Gastroesophageal sphincter (tissue), 4 donors: Measurements from ENCODE around the gene PPA1. TPM values are rescaled to one million over a fixed set of nuclear protein-coding genes. Genes with fewer than 3 reads are reported as not detected.
"Not testable (repeated sequence)": the region's sequence is repeated elsewhere in the genome, so short reads cannot be mapped to it uniquely, and the experiment has no call there.

Experiments
- ATAC-seq: fragments of 150-250 bp; one replicate; pipeline ENCODE4 v1.9.1; 2016; ENCODE audit warnings: mild to moderate bottlenecking, moderate library complexity
- H3K27ac ChIP-seq, 4 donors: fragments of 200-600 bp; sonication (generic) in 3 of 4; 1 replicate in 3 of 4; 2 replicates in 1 of 4; pipeline ENCODE4 v1.5.1; 2016 to 2019
- H3K27me3 ChIP-seq: fragments of 200-600 bp; sonication (generic); one replicate; pipeline ENCODE4 v1.5.1; 2019
- H3K36me3 ChIP-seq, 2 donors: fragments of 200-600 bp; sonication (generic); one replicate each; pipeline ENCODE4 v1.5.1; 2019; ENCODE audit warnings: control low read depth in 1 of 2
- H3K4me1 ChIP-seq, 3 donors: fragments of 200-600 bp; sonication (generic); 1 replicate in 2 of 3; 2 replicates in 1 of 3; pipeline ENCODE4 v1.5.1; 2016 to 2019; ENCODE audit warnings: control low read depth in 2 of 3
- H3K4me3 ChIP-seq, 2 donors: fragments of 200-600 bp; sonication (generic); one replicate each; pipeline ENCODE4 v1.5.1; 2019; ENCODE audit warnings: mild to moderate bottlenecking in 1 of 2, moderate library complexity in 1 of 2
- H3K9me3 ChIP-seq, 3 donors: fragments of 200-600 bp; sonication (generic); one replicate each; pipeline ENCODE4 v1.5.1; 2017 to 2019; ENCODE audit warnings: control low read depth in 2 of 3
- EP300 ChIP-seq: sonication (generic); formaldehyde crosslinking; IDR thresholded peaks from one replicate; pipeline ENCODE4 v1.6.1; 2017; ENCODE audit warnings: antibody characterized with exemption, mild to moderate bottlenecking
- POLR2A ChIP-seq, 2 donors: fragments of 450-650 bp; IDR thresholded peaks; one replicate each; pipeline ENCODE4 v1.6.1; 2017; ENCODE audit warnings: antibody characterized with exemption in 2 of 2, mild to moderate bottlenecking in 2 of 2, moderate library complexity in 1 of 2
- POLR2AphosphoS5 ChIP-seq: sonication (generic); formaldehyde crosslinking; IDR thresholded peaks from one replicate; pipeline ENCODE4 v1.6.1; 2017; ENCODE audit warnings: antibody characterized with exemption
- WGBS, 2 donors: methylation state at CpG; one replicate each; pipeline ENCODE4 v1.1.5; 2018; ENCODE audit warnings: low coverage in 1 of 2; 5-methylcytosine and 5-hydroxymethylcytosine counted together
- total RNA-seq, 4 donors: library from RNA; depleted of rRNA; stranded (reverse); fragments of >200 nt; gene quantifications; one replicate each; pipeline ENCODE4 v1.1.0, GENCODE V29; 2016
- TF ChIP-seq, protein P1 (sequence below), 4 experiments: fragments of 200-600 bp in 2 of 4; fragments of 450-650 bp in 2 of 4; sonication (generic) in 1 of 4; IDR thresholded peaks; one replicate each; pipeline ENCODE4 v1.5.1; 2017 to 2019; ENCODE audit warnings: antibody characterized with exemption in 4 of 4, mild to moderate bottlenecking in 2 of 4, moderate library complexity in 2 of 4

PPA1 gene
- total RNA-seq, 4 donors from 2014 or later: 45.0 to 91.4 (median 78.6) TPM

GRCh38 chr10:70186090-70186489 lies 47.1 kb downstream of the PPA1 start:
- H3K4me3 ChIP-seq: no peak overlapping the region
- H3K4me1 ChIP-seq: no peaks in the 10 kb centered on the region
- no peaks in the 10 kb centered on the region for H3K27me3 ChIP-seq
- ATAC-seq: no peak
- H3K36me3 ChIP-seq: no peaks in the 10 kb centered on the region
- TF ChIP-seq EP300: no peak
- TF ChIP-seq POLR2AphosphoS5: no peak
- TF ChIP-seq, protein P1, sequence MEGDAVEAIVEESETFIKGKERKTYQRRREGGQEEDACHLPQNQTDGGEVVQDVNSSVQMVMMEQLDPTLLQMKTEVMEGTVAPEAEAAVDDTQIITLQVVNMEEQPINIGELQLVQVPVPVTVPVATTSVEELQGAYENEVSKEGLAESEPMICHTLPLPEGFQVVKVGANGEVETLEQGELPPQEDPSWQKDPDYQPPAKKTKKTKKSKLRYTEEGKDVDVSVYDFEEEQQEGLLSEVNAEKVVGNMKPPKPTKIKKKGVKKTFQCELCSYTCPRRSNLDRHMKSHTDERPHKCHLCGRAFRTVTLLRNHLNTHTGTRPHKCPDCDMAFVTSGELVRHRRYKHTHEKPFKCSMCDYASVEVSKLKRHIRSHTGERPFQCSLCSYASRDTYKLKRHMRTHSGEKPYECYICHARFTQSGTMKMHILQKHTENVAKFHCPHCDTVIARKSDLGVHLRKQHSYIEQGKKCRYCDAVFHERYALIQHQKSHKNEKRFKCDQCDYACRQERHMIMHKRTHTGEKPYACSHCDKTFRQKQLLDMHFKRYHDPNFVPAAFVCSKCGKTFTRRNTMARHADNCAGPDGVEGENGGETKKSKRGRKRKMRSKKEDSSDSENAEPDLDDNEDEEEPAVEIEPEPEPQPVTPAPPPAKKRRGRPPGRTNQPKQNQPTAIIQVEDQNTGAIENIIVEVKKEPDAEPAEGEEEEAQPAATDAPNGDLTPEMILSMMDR (IDR thresholded peaks at IDR 0.05): no peak
- TF ChIP-seq POLR2A (IDR thresholded peaks at IDR 0.05): no peak
- H3K9me3 ChIP-seq: no peaks in the 10 kb centered on the region
- 60 to 84% methylated on average over 2 to 5 of the region's 5 CpGs for WGBS, 2 donors
- no peak overlapping the region for H3K27ac ChIP-seq

DNA sequence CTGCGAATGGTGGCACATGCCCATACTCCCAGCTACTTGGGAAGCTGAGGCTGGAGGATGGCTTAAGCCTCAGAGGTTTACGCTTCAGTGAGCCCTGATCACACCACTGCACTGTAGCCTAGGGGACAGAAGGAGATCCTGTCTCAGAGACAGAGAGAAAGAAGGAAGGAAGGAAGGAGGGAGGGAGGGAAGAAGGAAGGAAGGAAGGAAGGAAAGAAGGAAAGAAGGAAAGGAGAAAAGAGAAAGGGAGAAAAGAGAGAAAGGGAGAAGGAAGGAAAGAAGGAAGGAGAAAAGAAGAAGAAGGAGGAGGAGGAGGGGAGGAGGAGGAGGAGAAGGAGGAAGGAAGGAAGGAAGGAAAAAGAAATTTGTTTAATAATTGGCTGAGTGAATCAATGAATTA lies 49.9 kb downstream of the PPA1 start:
- no peak for ATAC-seq
- 79 to 86% methylated on average over 2 of the region's 2 CpGs for WGBS, 2 donors
- Histone ChIP-seq H3K27me3 (peaks cover 18% of the 10 kb centered on the region), H3K4me1 (no peaks in the 10 kb centered on the region), H3K27ac (no peak overlapping the region), H3K4me3 (no peak overlapping the region), H3K9me3 (peaks cover 0 to 3% (median 0%) of the 10 kb centered on the region in 3 donors), H3K36me3 (no peaks in the 10 kb centered on the region)
- TF ChIP-seq POLR2A (IDR thresholded peaks at IDR 0.05) (no peak), EP300 (no peak), POLR2AphosphoS5 (no peak)
- TF ChIP-seq, protein P1 (IDR thresholded peaks at IDR 0.05): no peak

DNA sequence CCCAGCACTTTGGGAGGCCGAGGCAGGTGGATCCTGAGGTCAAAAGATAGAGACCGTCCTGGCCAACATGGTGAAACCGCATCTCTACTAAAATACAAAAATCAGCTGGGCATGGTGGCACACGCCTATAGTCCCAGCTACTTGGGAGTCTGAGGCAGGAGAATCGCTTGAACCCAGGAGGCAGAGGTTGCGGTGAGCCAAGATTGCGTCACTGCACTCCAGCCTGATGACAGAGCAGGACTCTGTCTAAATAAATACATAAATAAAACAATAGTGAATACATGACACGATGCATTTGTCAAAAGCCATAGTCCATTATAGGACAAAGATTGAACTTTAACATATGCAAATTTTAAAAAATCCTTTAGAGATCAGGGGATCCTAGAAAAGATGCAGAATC lies 54.0 kb downstream of the PPA1 start:
- ATAC-seq, H3K4me1 ChIP-seq, H3K27ac ChIP-seq, H3K4me3 ChIP-seq, H3K9me3 ChIP-seq, H3K36me3 ChIP-seq: not testable (repeated sequence)
- peaks cover 18% of the 10 kb centered on the region for H3K27me3 ChIP-seq
- WGBS, 2 donors: 85 to 94% methylated on average over 6 to 8 of the region's 8 CpGs

DNA sequence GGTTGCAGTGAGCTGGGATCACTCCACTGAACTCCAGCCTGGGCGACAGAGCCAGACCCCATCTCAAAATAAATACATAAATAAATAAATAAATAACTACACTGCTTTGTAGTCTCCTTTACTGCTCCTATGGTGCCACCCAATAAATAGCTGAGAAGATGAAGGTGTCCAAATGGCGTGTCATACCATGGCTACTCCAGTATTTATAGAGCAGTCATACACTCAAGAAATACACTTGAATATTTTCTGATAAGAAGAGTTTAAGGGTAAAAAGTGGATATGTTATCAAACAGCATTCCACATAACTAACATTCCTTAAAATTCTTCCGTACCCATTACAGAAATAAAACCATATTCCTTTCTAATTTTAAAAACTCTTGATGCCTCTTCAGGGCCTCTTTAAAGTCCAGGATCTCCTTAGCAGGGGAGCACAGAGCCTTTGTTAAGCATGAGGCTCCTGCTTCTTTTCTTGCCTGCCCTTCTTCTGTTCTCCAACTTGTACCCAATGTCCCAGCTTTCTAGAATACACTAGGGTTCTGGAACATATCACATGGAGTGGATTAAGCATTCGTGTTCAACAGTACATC lies 55.0 kb downstream of the PPA1 start:
- 68 to 84% methylated on average over 4 of the region's 4 CpGs for WGBS, 2 donors
- ATAC-seq: no peak

DNA sequence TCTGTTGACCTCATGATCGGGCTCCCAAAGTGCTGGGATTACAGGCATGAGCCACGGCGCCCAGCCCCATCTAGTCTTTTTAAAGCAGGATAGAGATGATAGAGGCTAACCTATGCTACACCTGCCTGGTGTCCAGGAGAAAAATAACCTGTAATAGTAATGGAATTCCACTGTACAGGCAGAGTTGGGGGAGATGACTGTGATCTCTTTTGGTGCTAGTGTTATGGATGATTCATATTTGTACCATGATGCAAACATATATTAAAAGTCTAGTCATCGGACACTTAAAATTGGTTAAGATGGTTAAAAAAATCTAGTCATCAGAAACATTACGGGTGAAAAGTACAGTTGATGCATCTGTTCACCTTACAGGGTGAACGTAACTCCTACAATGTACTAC lies 56.8 kb downstream of the PPA1 start:
- WGBS, 2 donors: 92% methylated on average over 3 of the region's 6 CpGs
- no peaks in the 10 kb centered on the region for H3K4me1 ChIP-seq
- H3K27me3 ChIP-seq: peaks cover 18% of the 10 kb centered on the region
- H3K4me3 ChIP-seq: no peak overlapping the region
- ATAC-seq: no peak
- peaks cover 0 to 3% (median 0%) of the 10 kb centered on the region in 3 donors for H3K9me3 ChIP-seq
- TF ChIP-seq, protein P1 (IDR thresholded peaks at IDR 0.05): no peak
- TF ChIP-seq POLR2A (IDR thresholded peaks at IDR 0.05) (no peak), EP300 (no peak), POLR2AphosphoS5 (no peak)
- H3K36me3 ChIP-seq: no peaks in the 10 kb centered on the region
- no peak overlapping the region for H3K27ac ChIP-seq

More for the DNA sequence above, 55.0 kb downstream of the PPA1 start:
- TF ChIP-seq EP300 (no peak), POLR2AphosphoS5 (no peak)
- TF ChIP-seq, protein P1 (IDR thresholded peaks at IDR 0.05): no peak
- H3K9me3 ChIP-seq: peaks cover 0 to 3% (median 0%) of the 10 kb centered on the region in 3 donors
- H3K36me3 ChIP-seq: no peaks in the 10 kb centered on the region
- H3K4me3 ChIP-seq: no peak overlapping the region
- no peak overlapping the region for H3K27ac ChIP-seq
- no peaks in the 10 kb centered on the region for H3K4me1 ChIP-seq
- peaks cover 18% of the 10 kb centered on the region for H3K27me3 ChIP-seq
